Epidermal melanocyte (primary cell): ENCODE data around the gene PRUNE2.
"Not testable (repeated sequence)": the region's sequence is repeated elsewhere in the genome, so short reads cannot be mapped to it uniquely, and the experiment has no call there.

Experiments
- DNase-seq: peaks from one replicate; pipeline ENCODE4 v3.0.0; 2011; ENCODE audit warnings: low spot score; ENCODE audit not compliant: insufficient read length

PRUNE2 gene

DNA sequence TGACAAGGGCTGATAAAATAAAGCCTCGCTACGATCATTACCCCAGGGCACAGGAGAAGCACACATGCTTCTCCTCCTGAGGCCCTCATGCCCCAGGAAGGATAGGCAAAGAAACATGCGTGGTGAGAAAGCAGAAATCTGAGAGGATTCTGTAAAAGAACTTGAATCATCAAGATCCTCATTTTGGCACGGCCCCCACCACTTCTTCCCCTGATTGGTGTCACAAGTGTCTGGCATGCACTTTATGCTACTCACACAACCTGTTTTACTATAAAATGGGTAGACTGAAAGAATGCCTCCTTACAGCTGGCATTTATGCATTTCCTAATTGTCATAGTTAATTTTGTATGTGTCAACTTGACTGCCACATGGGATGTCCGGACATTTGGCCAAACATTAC lies 109.6 kb downstream of the PRUNE2 start:
- DNase-seq: no peak

DNA sequence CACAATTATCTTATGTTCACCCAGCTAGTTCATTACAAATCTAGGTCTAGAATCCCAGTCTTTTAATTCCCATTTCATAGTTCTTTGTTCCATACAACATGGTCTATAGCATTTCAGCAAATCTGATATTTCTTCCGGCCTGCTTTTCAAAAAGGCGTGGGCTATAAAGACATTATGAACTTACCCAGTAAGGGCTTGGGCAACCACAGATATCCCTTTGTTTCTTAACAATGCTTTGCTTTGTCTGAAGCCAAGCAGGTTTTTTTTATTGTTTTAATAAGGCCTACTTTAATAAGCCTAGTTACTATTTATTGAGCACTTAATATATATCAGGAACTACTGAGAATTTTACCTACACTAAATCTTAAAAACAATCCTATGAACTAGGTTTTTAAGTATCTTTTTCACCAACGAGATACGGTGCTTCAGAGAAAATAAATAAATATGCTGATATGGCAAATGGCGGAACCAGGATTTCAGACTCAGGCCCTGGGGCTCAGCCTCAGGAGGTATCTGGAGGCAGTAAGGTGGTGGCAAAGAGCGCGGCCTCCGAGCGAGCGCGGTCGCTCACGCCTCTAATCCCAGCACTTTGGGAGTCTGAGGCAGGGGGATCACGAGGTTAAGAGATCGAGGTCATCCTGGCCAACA lies 112.0 kb downstream of the PRUNE2 start:
- no peak for DNase-seq

DNA sequence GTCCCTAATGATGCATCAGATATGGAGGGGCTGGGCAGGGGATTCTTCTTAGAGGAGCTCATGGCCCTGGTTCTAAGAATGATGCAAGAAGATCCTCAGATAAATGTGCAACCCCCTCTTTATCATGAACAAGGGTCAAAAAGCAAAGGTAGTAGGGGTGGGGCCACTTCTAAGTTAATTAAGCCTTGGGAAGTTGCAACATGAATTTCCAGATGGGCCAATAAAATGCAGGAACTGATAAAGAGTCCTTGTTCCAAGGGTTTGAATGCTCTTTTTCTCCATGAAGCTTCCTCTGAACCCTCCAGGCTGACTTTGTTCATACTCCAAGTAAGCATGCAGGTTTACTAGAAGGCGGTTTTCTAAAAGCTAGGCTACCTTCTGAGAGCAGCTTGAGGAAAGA lies 116.1 kb downstream of the PRUNE2 start:
- no peak for DNase-seq

DNA sequence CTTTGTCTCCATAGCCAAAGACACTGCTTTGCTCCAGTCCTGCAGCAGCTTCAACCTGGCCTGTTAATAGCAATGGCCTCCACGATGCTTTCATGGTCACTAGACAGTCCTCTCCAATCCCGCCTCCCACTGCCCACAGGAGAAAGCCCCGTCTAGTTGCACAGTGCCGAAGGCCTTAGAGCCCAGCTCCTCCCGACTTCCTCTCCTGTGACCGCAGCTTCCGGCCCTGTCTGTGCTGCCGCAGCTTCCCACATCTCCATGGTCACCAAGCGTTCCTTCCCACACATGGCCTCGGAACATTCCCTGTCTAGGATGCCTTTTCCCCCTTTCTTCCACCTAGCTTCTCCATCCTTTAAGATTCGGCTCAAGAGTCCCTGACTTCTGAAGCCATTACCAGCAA lies 118.2 kb downstream of the PRUNE2 start:
- no peak for DNase-seq

DNA sequence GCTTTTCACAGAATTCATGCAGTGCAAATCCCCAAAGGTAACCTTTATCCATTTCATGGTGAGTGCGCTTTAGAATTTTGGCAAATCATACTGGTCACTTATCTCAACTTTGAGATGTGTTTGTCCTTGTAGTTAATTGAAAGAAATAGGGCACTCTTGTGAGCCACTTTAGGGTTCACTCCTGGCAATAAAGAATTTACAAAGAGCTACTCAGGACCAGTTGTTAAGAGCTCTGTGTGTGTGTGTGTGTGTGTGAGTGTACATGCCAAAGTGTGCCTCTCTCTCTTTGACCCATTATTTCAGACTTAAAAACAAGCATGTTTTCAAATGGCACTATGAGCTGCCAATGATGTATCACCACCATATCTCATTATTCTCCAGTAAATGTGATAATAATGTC lies 120.4 kb downstream of the PRUNE2 start:
- no peak for DNase-seq

DNA sequence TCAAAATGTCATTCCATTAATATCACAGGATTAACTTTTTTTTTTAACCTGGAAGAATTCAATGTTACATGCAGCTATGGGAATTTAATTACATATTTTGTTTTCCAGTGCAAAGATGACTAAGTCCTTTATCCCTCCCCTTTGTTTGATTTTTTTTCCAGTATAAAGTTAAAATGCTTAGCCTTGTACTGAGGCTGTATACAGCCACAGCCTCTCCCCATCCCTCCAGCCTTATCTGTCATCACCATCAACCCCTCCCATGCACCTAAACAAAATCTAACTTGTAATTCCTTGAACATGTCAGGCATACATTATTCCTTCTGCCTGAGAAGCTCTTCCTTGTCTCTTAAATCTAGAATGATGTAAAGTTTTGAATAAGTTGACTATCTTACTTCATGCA lies 121.0 kb downstream of the PRUNE2 start:
- DNase-seq: no peak

DNA sequence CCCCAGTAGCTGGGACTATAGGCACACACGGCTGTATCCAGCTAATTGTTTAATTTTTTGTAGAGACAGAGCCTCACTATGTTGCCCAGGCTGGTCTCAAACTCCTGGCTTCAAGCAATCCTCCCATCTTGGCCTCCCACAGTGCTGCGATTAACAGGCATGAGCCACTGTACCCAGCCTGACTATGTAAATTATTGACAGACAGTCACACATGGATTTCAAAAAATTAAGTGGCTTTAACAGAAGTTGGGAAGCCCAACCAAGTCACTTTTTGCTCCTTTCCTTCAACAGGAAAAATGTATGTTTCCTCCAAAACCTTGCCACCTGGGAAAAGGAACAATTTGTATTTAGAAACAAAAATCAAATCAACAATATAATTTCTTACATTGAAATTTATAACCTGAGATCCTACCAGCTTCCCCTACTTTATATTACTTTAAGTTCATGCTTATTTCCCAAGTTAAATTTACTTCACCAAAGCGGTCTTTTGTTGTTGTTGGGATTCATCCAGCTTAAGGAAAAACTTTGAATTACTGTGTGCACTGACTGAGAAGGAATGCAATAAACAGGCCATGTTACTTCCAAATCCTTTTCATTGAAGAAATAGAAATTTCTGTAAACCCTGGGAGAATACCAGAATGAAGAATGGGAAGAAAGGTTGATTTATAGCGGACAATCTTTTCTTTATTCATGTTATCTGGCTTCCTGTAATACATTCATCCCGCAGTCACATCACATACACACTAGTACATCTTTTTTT lies 133.0 kb downstream of the PRUNE2 start:
- no peak for DNase-seq

DNA sequence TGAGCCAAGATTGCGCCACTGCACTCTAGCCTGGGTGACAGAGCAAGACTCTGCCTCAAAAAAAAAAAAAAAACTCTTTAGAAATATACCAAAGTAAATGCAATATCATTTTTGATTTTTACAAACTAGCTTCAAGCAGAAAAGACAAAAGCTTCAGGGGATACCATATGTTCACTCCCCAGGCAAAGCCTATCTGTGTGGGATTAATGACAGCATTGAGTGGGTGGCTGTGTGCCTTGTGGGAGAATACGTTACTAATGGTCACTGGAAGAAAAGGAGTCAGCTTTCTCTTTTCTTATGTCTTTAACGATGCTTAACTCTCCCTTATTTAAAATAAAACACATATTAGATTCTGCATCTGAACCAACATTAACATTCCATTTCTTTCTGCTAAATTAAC lies 139.8 kb downstream of the PRUNE2 start:
- no peak for DNase-seq

DNA sequence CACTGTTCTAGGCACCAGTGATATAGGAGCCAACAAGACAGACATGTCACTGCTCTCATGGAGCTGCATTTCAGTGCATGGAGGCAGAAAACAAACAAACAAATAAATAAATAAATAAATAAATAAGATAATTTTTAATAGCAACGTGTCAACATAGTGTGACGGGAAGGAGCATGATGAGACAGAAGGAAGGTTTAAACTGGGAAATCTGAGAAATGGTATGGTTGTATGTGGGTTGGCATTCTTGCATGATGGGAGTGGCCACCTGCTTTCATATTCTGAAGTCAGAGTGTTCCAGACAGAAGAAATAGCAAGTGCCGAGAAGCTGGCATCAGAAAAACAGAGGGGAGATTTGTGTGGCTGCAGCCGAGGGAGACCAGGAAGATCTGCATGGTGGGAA lies 141.8 kb downstream of the PRUNE2 start, which contains the start of gene PCA3:
TSS of gene PCA3 (plus strand) at position 301 of the 400 bp plus-strand sequence.
- no peak for DNase-seq

DNA sequence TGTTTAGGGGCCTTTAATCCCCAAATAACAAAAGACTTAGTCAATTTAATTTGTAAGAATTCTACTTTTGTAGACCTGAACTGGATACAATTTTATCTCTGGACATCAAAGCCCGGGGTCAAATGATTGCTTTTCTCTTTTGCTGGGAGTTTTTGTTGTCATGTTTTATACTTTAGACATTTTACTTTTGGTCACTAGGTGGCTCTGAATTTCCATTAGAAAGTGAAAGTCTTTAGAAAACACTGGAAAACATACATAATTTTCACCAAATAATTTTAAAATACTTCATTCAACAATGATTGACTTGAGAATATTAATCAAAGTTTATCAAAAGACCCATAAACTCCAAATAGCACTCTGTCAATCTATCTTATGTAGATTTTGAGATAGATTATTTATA lies 144.5 kb downstream of the PRUNE2 start:
- no peak for DNase-seq

DNA sequence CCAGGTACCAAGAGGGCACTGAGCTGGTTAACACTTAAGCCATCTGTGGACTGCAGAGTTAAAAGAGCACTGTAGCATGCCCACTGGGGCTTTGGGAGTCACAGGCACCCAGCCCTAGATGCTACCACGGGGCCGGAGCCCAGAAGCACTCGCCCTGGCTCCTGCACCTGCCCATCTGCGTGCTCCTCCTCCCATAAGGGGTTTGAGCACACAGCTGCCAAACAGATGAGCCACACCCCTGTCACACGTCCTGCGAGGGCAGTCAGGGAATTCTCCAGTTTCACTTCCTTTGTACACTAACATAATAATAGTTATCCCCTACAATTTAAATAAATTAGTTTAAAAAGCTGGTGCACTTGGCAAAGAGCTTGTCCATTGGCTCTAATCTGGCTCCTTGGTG lies 146.2 kb downstream of the PRUNE2 start:
- DNase-seq: no peak

DNA sequence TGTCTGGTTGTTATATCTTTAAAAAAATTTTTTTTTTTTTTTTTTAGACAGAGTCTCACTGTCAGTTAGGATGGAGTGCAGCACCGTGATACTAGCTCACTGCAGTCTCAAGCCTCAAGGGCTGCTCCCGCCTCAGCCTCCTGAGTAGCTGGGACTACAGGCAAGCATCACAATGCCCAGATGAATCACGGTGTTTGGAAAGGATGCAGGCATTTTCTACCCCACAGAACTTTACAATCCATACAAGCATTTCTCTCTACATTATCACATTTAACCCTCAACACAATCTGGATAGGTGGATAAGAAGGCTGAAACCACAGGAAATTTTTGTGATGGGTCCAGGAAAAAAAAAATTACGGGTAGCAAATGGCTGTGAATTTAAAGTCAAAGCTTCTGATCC lies 147.4 kb downstream of the PRUNE2 start:
- DNase-seq: no peak

DNA sequence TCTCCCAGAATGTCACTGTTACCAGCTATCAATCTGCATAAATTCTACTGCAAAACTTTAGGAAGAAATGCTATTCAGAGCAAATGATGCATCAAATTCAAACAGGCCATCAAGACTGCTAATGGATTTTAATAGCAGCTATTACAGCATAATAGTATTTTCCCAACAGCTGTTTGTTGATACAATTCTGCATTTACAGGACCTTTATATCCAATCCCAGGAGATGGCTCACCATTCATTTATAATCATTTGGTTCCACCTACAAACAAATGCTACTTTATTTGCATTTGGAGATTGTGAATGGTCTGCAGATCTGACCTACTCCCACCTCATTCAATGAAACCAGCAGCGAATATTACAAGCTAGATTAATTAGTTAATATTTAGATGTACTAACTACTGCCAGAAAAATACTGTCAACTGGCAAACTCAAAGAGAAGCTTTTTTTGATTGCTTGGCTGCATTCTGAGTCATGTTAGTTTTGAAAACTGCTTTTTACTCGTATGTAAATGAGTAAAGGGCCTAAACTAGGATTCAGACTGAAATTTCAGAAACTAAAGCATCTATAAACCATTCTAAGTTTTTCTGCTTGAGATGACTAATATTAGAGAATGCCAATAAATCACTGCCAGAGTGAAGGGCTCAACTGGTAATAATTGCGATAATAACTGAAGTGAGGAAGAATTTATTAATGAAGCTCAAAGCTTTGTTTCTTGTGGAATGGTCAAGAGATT lies 148.8 kb downstream of the PRUNE2 start:
- DNase-seq: no peak

DNA sequence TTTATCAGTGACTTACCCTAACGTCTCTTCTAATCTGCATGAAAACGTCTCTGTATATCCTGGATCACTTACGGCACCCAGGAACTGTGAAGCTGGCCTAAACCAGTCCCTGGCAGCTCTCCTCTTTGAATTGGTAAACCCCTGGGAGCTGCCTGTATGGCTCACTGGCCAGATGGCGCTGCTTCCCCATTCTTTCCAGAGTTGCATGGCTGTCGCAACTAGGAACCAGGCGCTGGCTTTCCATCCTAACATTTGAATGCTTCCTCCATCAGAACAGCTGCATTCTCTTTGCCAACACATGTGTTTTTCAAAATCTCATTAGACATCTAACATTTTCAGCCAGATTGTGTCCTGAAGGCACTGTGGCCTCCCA lies 149.7 kb downstream of the PRUNE2 start:
- no peak for DNase-seq

DNA sequence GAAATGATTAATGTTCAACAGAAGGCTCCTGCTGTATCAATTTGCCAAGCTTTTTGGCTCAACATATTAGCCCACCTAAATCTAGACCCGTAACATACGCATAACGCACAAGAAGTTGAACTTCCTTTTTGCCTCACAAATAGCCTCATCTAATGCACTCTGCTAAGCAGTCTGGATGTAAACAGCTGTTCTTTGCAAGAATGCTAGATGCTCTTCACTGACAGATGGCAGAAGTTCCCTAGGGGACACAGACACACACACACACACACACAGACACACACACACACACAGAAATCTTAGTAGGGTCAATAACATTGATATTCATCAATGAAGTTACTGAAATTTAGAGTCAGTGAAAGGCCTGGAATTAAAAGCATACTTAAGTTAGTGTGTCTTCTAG lies 154.9 kb downstream of the PRUNE2 start:
- no peak for DNase-seq

DNA sequence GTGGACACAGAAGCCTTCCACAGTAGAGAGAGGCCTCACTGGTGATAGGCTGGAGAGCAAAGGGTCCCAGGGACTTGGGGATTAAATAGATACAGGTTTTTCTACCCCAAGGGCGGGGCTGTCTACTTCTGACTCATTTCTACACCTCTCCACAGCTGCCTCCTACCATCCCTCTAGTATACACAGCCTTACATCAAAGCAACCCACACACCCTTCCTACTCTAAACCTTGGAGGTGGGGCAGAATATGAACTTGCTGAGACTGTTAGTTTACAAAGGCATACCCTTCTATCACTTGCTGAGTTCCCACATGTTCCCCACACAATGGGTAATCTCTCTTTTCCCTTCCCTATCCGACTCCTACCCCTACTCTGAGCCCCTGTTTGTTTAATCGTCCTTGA lies 161.6 kb downstream of the PRUNE2 start:
- no peak for DNase-seq

DNA sequence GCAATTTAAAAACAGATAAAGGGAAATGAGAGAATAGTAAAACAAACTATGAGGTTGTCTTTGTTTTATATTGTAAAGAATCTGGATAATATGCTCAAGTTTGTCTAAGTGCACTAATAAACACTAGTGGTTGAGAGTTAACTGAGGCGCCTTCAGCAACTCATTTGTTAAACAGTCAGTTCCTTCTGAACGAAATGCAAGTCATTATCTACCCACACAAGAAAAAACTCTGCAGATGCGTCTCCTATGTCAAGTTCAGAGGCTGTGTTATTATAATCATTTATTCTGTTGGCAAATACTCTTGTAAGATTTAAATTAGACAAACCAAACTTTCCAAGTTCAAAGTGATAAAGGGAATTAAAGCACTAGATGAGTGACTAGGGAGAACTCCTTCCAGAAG lies 162.0 kb downstream of the PRUNE2 start:
- no peak for DNase-seq

DNA sequence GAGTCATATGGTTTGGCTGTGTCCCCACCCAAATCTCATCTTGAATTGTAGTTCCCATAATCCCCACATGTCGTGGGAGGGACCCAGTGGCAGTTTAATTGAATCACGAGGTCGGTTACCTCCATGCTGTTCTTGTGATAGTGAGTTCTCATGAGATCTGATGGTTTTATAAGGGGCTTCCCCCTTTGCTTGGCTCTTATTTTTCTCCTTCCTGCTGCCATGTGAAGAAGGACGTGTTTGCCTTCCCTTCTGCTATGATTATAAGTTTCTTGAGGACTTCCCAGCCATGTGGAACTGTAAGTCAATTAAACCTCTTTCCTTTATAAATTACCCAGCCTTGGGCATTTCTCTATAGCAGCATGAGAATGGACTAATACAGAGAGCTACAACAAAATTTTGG lies 163.0 kb downstream of the PRUNE2 start:
- DNase-seq: not testable (repeated sequence)

DNA sequence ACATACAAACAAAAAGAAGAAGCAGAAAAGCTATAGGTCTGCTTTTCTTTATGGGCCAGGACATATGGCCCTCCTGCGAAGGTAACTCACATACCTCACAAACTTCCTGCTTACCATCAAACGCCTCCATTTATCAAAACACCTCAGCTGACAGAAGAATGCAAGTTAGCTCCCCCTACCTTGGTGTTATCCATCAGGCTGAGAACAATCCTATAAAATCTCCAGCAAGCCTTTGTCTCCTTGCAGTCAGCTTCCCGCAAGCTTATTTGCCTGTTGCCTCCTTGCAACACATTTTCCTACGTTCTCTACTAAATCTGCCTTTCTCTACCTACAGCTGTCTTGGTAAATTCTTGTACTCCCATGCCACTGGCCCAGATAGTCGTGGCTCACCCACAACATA lies 164.4 kb downstream of the PRUNE2 start:
- no peak for DNase-seq

DNA sequence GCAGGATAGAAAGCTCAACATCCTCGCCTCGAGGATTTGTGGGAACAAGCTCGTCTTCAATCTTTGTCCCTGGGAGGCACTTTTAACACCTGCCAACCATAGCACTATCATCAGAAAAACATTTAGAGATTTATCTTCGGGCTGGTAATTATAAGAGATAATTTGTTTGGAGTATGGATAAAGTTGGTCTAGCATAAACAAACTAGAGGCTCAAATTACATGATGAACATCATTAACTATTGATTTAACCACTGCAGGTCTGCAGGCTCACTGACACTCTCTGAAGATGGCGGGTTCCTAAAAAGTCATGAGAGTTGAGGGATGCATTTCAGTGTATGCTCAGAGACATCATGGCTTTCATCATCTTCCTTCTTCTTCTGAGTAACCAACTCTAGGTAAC lies 167.5 kb downstream of the PRUNE2 start:
- no peak for DNase-seq

DNA sequence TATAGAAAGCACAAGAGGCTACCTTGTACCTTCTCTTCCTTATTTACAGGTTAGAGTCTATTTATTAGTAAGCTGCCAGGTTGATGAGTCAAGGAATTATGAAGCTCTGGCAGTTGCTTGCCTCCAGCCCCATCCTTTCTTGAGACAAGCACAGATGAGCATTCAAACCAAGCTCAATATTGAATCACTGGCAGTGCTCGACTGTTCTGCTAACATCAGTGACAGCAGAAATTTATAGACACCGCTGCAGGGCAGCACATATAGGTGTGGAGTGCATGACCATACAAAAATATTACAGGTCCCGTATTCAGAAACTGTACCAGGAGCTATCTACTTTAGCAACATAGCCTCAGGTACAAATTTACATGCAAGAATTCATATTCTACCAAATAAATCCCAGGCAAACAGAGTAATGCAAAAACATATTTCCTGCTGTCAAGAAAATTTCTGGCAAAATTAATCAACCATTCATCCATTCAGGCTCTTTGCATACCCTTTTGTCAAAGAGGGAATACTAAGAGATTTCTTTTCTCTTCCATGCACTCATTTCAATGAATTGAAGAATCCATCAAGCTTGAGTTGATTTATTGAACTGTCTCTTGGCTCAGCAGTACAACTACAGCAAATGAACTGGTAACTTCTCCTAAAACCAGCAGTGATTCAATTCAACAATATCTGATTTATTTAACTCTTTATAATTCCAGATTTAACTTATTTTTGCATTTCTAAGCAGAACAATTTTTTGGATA lies 168.6 kb downstream of the PRUNE2 start:
- no peak for DNase-seq

DNA sequence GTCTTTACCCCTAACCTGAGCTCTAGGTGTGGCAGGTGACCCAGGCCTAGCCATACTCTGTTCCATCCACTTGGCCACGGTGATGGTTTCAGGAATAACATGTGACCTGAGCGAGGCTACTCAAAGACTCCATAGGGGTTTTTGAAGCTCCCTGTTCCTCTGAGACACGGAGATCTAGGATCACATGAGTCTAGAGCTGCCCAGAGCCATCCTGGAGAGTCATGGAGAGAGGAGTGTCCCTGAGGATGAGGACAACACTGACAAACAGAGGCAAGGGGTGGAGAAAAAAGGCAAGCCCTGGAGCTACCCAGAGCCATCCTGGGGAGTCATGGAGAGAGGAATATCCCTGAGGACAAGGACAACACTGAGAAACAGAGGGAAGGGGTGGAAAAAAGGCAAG lies 171.2 kb downstream of the PRUNE2 start:
- DNase-seq: no peak
